OCI-LY7 (cell line): Measurements from ENCODE around the gene ASIC3. TPM values are rescaled to one million over a fixed set of nuclear protein-coding genes. Genes with fewer than 3 reads are reported as not detected.
"Not testable (repeated sequence)": the region's sequence is repeated elsewhere in the genome, so short reads cannot be mapped to it uniquely, and the experiment has no call there.

ENCODE experiments used
- BruUV-seq: library from RNA; stranded (reverse); fragments of 400-500 nt; replicated peaks from 2 replicates; lab custom pipeline; 2021; lab: Mats Ljungman, UMichigan
- CTCF ChIA-PET: fragments of 300-600 bp; sonication (Branson Sonifier 250); formaldehyde crosslinking; loops from one replicate; lab custom pipeline; 2022; ENCODE audit warnings: antibody characterized with exemption; ENCODE audit not compliant: unreplicated experiment; lab: Charles Lee
- POLR2A ChIA-PET: fragments of 300-600 bp; sonication (Branson Sonifier 250); formaldehyde crosslinking; loops from one replicate; lab custom pipeline; 2022; ENCODE audit warnings: antibody characterized with exemption; lab: Charles Lee
- DNase-seq: peaks from one replicate; pipeline ENCODE4 v3.0.0-alpha.2; 2015; ENCODE audit warnings: low spot score
- H2AFZ ChIP-seq: fragments of 200-600 bp; sonication (generic), shearing (Covaris generic); 2 replicates; pipeline ENCODE4 v1.6.1; 2014; ENCODE audit warnings: mild to moderate bottlenecking, antibody characterized with exemption, low read length, moderate library complexity
- H3K27ac ChIP-seq: fragments of 200-600 bp; sonication (generic); 2 replicates; pipeline ENCODE4 v1.5.1; 2014; ENCODE audit warnings: mixed run types, low read depth, mild to moderate bottlenecking, moderate library complexity, low read length, inconsistent platforms; ENCODE audit not compliant: poor library complexity, severe bottlenecking
- H3K36me3 ChIP-seq: fragments of 200-600 bp; sonication (generic); 2 replicates; pipeline ENCODE4 v1.6.1; 2014; ENCODE audit warnings: mild to moderate bottlenecking, antibody characterized with exemption, low read length, moderate library complexity, mixed read lengths; ENCODE audit not compliant: insufficient read depth
- H3K4me1 ChIP-seq: fragments of 200-600 bp; sonication (generic); 2 replicates; pipeline ENCODE4 v1.5.1; 2014; ENCODE audit warnings: mild to moderate bottlenecking, low read length; ENCODE audit not compliant: insufficient read depth, poor library complexity, severe bottlenecking
- H3K4me2 ChIP-seq: fragments of 200-600 bp; sonication (generic); 2 replicates; pipeline ENCODE4 v1.6.1; 2014; ENCODE audit warnings: mild to moderate bottlenecking, low read length
- H3K4me3 ChIP-seq: fragments of 200-600 bp; sonication (generic); 2 replicates; pipeline ENCODE4 v1.5.1; 2014; ENCODE audit warnings: mild to moderate bottlenecking, low read depth, low read length; ENCODE audit not compliant: poor library complexity, severe bottlenecking
- H3K79me2 ChIP-seq: fragments of 200-600 bp; sonication (generic); 2 replicates; pipeline ENCODE4 v1.6.1; 2016; ENCODE audit warnings: low read depth, mild to moderate bottlenecking, low read length, moderate library complexity, mixed read lengths; ENCODE audit not compliant: insufficient read depth
- H3K9me2 ChIP-seq: fragments of 200-600 bp; sonication (generic); 2 replicates; pipeline ENCODE4 v1.6.1; 2016; ENCODE audit warnings: mild to moderate bottlenecking, low read length, mixed read lengths; ENCODE audit not compliant: insufficient read depth
- H3K9me3 ChIP-seq: fragments of 200-600 bp; sonication (generic); 2 replicates; pipeline ENCODE4 v1.6.1; 2014; ENCODE audit warnings: mild to moderate bottlenecking, mixed run types, low read length, mixed read lengths
- H4K20me1 ChIP-seq: fragments of 200-600 bp; sonication (generic); 2 replicates; pipeline ENCODE4 v1.6.1; 2014; ENCODE audit warnings: mild to moderate bottlenecking, antibody characterized with exemption, low read length, moderate library complexity, mixed read lengths; ENCODE audit not compliant: insufficient read depth
- CTCF ChIP-seq: fragments of 200-600 bp; sonication (generic); conservative IDR thresholded peaks from 2 replicates; pipeline ENCODE4 v1.5.1; 2014; ENCODE audit warnings: mild to moderate bottlenecking, antibody characterized with exemption, low read length, moderate library complexity, mixed read lengths
- EZH2phosphoT487 ChIP-seq: fragments of 200-600 bp; sonication (generic); IDR thresholded peaks from 2 replicates; pipeline ENCODE4 v1.6.1; 2018; ENCODE audit warnings: low read depth, borderline replicate concordance, mild to moderate bottlenecking, mixed run types, antibody characterized with exemption, low read length, moderate library complexity, mixed read lengths
- intact Hi-C: fragments of 100-400 bp; cut with micrococcal nuclease; formaldehyde crosslinking; loops from one replicate; pipeline ENCODE4 v1.10.0; 2022; ENCODE audit not compliant: unreplicated experiment
- total RNA-seq, 2 experiments: library from RNA; depleted of rRNA in 1 of 2; stranded (reverse); fragments of >200 nt in 1 of 2; shearing (Covaris generic) in 1 of 2; gene quantifications; 2 replicates each; pipeline ENCODE4 v1.2.3, GENCODE V29; 2014 to 2022

Gene ASIC3
- total RNA-seq, 2 experiments from 2014 or later, result 3.3 to 14.8 TPM

DNA sequence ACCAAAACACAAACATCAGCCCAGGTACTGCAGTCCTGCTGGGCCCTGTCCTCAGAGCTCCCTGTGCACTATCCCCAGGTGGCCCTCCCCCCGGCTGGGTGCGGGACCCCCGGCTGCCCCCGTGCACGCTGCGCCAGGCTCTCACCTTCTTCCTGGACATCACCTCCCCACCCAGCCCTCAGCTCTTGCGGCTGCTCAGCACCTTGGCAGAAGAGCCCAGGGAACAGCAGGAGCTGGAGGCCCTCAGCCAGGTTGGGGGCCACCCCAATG, 38.4 kb upstream of the ASIC3 start:
- Histone ChIP-seq H3K9me2 (no peaks in the 10 kb centered on the region), H3K9me3 (no peaks in the 10 kb centered on the region), H4K20me1 (no peaks in the 10 kb centered on the region), H3K36me3 (no peaks in the 10 kb centered on the region), H3K4me3 (no peak overlapping the region), H3K79me2 (no peaks in the 10 kb centered on the region), H2AFZ (no peak overlapping the region), H3K4me1 (peaks cover 7% of the 10 kb centered on the region), H3K27ac (no peak overlapping the region), H3K4me2 (no peak overlapping the region)
- no TSS peak for BruUV-seq
- intact Hi-C loops, result no loop called here
- no peak for DNase-seq
- POLR2A ChIA-PET, result interaction anchor here (0.6 kb wide), 1 partner anchor 16 kb away, joined by 3 read pairs; no protein-coding TSS in a partner anchor
- CTCF ChIA-PET, result interaction anchor here (1.1 kb wide), 1 partner anchor 112 kb away, joined by 3 read pairs; no protein-coding TSS in a partner anchor
- TF ChIP-seq EZH2phosphoT487 (no peak), CTCF (no peak)

- peaks cover 7% of the 10 kb centered on the region for H3K4me1 ChIP-seq
- ChIA-PET POLR2A (no interaction called here), CTCF (interaction anchor here (0.8 to 1.1 kb wide), 3 partner anchors 15 to 112 kb away, joined by 3 read pairs; no protein-coding TSS in a partner anchor)
- no peak overlapping the region for H2AFZ ChIP-seq
- intact Hi-C loops, result no loop called here
- H3K4me3 ChIP-seq, result no peak overlapping the region
- TF ChIP-seq EZH2phosphoT487 (no peak), CTCF (no peak)
- H3K9me3 ChIP-seq, result no peaks in the 10 kb centered on the region
- no peaks in the 10 kb centered on the region for H4K20me1 ChIP-seq
- no peaks in the 10 kb centered on the region for H3K79me2 ChIP-seq
- no peak overlapping the region for H3K27ac ChIP-seq
- no TSS peak for BruUV-seq
- H3K36me3 ChIP-seq, result no peaks in the 10 kb centered on the region
- H3K9me2 ChIP-seq, result no peaks in the 10 kb centered on the region
- H3K4me2 ChIP-seq, result no peak overlapping the region
- no peak for DNase-seq
Observed at GRCh38 chr7:151010307-151011096, 37.8 kb upstream of the ASIC3 start.

DNA sequence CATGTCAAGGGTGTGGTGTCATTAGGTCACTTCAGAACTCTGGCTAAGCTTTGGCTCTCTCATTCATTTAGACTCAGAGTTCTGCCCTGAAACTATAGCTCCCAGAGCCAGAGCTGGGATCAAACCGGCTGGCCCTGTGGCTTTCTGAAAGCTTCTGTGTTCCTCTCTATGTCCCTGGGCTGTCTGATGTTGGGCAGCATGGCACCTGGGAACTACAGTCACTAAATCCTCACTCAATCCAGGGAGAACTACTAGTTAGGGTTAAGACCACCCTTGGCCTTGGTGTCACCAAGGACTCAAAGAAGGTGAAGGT, 37.3 kb upstream of the ASIC3 start:
- no peak for TF ChIP-seq EZH2phosphoT487
- TF ChIP-seq CTCF, result no peak
- H3K9me3 ChIP-seq, result no peaks in the 10 kb centered on the region
- no peaks in the 10 kb centered on the region for H4K20me1 ChIP-seq
- H3K27ac ChIP-seq, result no peak overlapping the region
- intact Hi-C loops, result no loop called here
- no peak overlapping the region for H3K4me3 ChIP-seq
- H3K4me2 ChIP-seq, result no peak overlapping the region
- BruUV-seq, result no TSS peak
- ChIA-PET CTCF (interaction anchor here (0.8 to 0.9 kb wide), 2 partner anchors 15 to 27 kb away, joined by 3 read pairs; no protein-coding TSS in a partner anchor), POLR2A (no interaction called here)
- H3K36me3 ChIP-seq, result no peaks in the 10 kb centered on the region
- no peaks in the 10 kb centered on the region for H3K79me2 ChIP-seq
- peaks cover 7% of the 10 kb centered on the region for H3K4me1 ChIP-seq
- no peak overlapping the region for H2AFZ ChIP-seq
- DNase-seq, result no peak
- H3K9me2 ChIP-seq, result no peaks in the 10 kb centered on the region

DNA sequence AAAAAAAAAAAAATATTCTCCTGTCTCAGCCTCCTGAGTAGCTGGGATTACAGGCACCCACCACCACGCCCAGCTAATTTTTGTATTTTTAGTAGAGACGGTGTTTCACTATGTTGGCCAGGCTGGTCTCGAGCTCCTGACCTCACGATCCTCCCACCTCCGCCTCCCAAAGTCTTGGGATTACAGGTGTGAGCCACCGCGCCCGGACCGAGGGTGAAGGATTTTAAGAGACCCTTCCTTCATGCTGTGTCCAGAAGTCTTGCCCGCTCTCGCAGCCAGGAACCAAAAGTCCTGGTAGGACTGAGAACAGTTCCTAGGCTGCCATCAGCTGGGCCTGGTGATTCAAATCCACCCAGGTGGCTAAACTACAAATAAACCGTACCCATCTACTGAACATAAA, 36.7 kb upstream of the ASIC3 start:
- H2AFZ ChIP-seq, intact Hi-C loops, POLR2A ChIA-PET, H3K4me3 ChIP-seq, H4K20me1 ChIP-seq, H3K4me1 ChIP-seq, H3K27ac ChIP-seq, DNase-seq, H3K9me3 ChIP-seq, H3K79me2 ChIP-seq, H3K9me2 ChIP-seq, BruUV-seq, H3K36me3 ChIP-seq, H3K4me2 ChIP-seq: not testable (repeated sequence)
- CTCF ChIA-PET, result interaction anchor here (0.5 to 0.9 kb wide), 3 partner anchors 14 to 52 kb away, joined by 3 read pairs; no protein-coding TSS in a partner anchor
